Mesothelial cell of epicardium (in vitro differentiated cells): ENCODE results near the gene RNF207. TPM values are rescaled to one million over a fixed set of nuclear protein-coding genes. Genes with fewer than 3 reads are reported as not detected.
A peak's percentile ranks its signal among the peaks of the same experiment; 100 is the strongest.

ENCODE experiments used
- DNase-seq, 2 experiments: peaks; one replicate each; pipeline ENCODE4 v3.0.0; 2021; ENCODE audit warnings: low spot score in 2 of 2; ENCODE audit not compliant: unreplicated experiment in 2 of 2
- H3K27ac Mint-ChIP-seq: 2 replicates; pipeline ENCODE4 v1.8.0; 2021; ENCODE audit warnings: mixed read lengths
- H3K27me3 Mint-ChIP-seq: 2 replicates; pipeline ENCODE4 v1.8.0; 2021; ENCODE audit warnings: low read depth, mixed read lengths
- H3K36me3 Mint-ChIP-seq: 2 replicates; pipeline ENCODE4 v1.8.0; 2021; ENCODE audit warnings: mixed read lengths
- H3K4me1 Mint-ChIP-seq: 2 replicates; pipeline ENCODE4 v1.8.0; 2021; ENCODE audit warnings: mixed read lengths
- H3K4me3 Mint-ChIP-seq: 2 replicates; pipeline ENCODE4 v1.8.0; 2021; ENCODE audit warnings: mild to moderate bottlenecking, moderate library complexity, mixed read lengths
- H3K9me3 Mint-ChIP-seq: 2 replicates; pipeline ENCODE4 v1.8.0; 2021; ENCODE audit warnings: mixed read lengths
- total RNA-seq: library from RNA; stranded (reverse); gene quantifications from 3 replicates; pipeline ENCODE4 v1.2.1, GENCODE V29; 2021
- TF ChIP-seq, protein P1 (sequence below): fragments of 200-600 bp; sonication (generic); IDR thresholded peaks from one replicate; pipeline ENCODE4 v1.5.0; 2021; ENCODE audit warnings: antibody characterized with exemption; ENCODE audit not compliant: unreplicated experiment

Gene RNF207
- total RNA-seq, 1 donor from 2014 or later, result 481 TPM

DNA sequence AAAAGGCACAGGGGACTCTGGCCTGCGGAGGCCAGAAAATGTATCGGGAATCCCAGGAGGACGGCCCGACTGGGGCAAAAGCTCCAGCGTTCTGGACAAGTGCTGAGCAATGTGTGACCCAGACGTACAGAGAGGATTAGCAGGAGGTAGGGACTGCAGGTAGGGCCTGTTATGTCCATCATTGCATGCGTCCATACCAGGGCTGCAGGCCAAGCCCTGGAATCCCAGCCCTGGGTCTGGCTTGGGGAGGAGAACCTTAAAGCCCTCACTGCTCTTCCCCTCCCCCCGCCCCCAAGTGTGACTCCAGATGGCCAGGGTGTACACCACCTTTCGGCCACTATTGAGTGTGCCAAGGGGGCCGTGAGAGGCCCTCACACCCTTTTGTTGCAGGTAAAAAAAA is 2.0 kb downstream of the RNF207 start:
- peak overlapping the region; percentile 61 for H3K27ac Mint-ChIP-seq
- TF ChIP-seq, protein P1, sequence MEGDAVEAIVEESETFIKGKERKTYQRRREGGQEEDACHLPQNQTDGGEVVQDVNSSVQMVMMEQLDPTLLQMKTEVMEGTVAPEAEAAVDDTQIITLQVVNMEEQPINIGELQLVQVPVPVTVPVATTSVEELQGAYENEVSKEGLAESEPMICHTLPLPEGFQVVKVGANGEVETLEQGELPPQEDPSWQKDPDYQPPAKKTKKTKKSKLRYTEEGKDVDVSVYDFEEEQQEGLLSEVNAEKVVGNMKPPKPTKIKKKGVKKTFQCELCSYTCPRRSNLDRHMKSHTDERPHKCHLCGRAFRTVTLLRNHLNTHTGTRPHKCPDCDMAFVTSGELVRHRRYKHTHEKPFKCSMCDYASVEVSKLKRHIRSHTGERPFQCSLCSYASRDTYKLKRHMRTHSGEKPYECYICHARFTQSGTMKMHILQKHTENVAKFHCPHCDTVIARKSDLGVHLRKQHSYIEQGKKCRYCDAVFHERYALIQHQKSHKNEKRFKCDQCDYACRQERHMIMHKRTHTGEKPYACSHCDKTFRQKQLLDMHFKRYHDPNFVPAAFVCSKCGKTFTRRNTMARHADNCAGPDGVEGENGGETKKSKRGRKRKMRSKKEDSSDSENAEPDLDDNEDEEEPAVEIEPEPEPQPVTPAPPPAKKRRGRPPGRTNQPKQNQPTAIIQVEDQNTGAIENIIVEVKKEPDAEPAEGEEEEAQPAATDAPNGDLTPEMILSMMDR, result no peak

DNA sequence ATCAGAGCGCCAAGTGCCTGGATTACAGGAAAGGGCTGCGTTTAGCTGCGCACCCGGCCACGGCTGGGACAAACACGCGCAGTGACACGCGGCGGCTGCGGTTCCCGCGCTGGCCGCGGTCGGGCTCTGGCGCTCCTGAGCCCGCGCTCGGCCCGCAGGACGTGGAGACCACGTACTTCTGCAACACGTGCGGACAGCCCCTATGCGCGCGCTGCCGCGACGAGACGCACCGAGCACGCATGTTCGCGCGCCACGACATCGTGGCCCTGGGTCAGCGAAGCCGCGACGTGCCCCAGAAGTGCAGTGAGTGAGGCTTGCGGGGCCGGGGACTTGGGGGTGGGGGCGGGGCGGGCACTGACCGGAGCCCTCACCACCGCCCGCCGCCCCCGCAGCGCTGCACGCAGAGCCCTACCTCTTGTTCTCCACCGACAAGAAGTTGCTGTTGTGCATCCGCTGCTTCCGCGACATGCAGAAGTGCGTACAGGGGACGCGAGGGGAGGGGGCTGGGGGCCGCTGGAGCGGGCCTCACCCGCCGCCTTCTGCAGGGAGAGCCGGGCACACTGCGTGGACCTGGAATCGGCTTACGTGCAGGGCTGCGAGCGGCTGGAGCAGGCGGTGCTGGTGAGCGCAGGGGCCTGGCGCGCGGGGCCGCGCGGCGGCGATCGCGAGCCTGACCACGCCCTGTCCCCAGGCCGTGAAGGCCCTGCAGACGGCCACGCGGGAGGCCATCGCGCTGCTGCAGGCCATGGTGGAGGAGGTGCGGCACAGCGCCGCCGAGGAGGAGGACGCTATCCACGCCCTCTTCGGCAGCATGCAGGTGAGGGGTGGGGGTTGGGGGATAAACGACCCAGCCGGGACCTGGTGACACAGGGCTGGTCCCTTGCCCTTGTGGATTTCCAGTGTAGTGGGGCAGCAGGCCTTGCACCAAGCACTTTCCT is 3.1 kb downstream of the RNF207 start:
- no peak overlapping the region for H3K27ac Mint-ChIP-seq
- peaks cover 22% of the 10 kb centered on the region for H3K36me3 Mint-ChIP-seq
- H3K9me3 Mint-ChIP-seq, result no peaks in the 10 kb centered on the region
- peaks cover 26% of the 10 kb centered on the region for H3K4me1 Mint-ChIP-seq
- H3K27me3 Mint-ChIP-seq, result no peaks in the 10 kb centered on the region
- peak overlapping the region; percentile 82 for H3K4me3 Mint-ChIP-seq
- peak in 1 of 2 experiments; percentile 61 for DNase-seq
- TF ChIP-seq, protein P1, result peak; percentile 63

More for the DNA sequence above, 2.0 kb downstream of the RNF207 start:
- Mint-ChIP-seq H3K4me1 (peaks cover 26% of the 10 kb centered on the region), H3K9me3 (no peaks in the 10 kb centered on the region), H3K36me3 (peaks cover 15% of the 10 kb centered on the region), H3K27me3 (no peaks in the 10 kb centered on the region), H3K4me3 (peak overlapping the region; percentile 82)
- DNase-seq, result no peak

DNA sequence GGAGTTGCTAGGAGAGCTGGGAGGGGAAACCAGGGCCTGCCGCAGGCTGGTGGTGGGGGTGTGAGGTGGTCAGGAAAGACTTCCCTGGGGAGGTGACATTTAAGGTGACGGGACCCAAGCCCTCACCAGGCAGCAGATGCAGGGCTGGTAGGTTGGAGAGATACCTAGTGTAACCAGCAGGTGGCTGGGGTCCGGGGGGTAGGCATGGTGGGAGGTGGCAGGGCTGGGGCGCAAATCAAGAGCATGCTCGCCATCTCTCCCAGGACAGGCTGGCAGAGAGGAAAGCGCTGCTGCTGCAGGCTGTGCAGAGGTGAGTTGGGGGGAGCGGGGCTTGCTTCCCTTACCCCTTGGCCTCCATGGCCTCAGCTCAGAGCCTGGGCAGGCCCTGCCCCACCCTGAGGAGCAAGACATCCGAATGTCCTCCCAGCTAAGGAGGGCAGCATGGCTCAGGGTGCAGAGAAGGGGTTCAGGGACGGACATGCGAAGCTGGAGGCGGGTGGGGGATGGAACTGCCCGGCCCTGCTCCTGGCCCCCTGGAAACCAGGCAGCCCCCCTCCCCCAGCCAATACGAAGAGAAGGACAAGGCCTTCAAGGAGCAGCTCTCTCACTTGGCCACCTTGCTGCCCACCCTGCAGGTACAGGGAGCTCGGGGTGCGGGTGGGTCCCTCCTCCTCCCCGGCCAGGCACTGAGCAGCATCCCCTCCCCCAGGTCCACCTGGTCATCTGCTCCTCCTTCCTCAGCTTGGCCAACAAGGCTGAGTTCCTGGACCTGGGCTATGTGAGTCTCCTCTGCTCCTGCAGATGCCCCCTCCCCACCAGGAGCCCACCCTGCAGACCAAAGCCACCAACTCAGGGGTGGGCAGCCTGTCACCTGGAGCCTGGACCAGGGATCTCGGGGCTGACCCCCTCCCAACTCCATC is 4.0 kb downstream of the RNF207 start:
- TF ChIP-seq, protein P1, result peak; percentile 21
- no peak for DNase-seq
- peaks cover 23% of the 10 kb centered on the region for H3K4me1 Mint-ChIP-seq
- peak overlapping the region; percentile 39 for H3K4me3 Mint-ChIP-seq
- H3K9me3 Mint-ChIP-seq, result no peaks in the 10 kb centered on the region
- peaks cover 26% of the 10 kb centered on the region for H3K36me3 Mint-ChIP-seq
- H3K27ac Mint-ChIP-seq, result no peak overlapping the region
- H3K27me3 Mint-ChIP-seq, result no peaks in the 10 kb centered on the region

DNA sequence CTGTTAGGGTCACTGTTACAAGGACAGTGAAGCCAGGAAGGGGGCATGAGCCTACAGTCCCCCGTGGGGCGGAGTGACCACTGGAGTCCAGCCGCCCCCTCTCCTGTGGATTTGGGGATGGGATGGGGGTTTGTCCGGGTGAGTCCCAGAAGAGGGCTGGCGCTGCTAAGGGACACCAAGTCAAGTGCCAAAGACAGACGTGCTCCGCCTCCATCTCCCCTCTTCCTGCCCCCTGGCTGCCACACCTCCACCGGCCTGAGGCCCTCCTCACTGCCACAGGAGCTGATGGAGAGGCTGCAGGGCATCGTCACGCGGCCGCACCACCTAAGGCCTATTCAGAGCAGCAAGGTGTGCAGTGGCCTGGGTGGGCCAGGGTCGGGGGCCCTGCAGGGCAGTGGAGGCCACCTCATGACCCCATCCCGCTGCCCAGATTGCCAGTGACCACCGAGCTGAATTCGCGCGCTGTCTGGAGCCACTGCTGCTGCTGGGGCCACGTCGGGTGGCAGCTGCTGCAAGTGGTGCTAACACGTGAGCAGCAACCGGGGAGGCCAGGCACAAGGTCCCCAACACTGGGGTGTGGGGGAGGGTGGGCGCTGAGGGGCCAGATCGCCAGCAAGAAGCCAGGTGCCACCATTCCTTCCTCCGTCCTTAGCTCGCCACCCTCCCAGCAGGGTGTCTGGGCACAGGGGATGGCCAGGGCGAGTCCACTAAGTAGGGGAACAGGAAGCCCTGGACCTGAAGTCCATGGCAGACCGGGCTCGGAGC is 4.9 kb downstream of the RNF207 start:
- peaks cover 32% of the 10 kb centered on the region for H3K36me3 Mint-ChIP-seq
- no peak for DNase-seq
- TF ChIP-seq, protein P1, result no peak
- no peak overlapping the region for H3K27ac Mint-ChIP-seq
- H3K9me3 Mint-ChIP-seq, result no peaks in the 10 kb centered on the region
- H3K4me3 Mint-ChIP-seq, result no peak overlapping the region
- no peaks in the 10 kb centered on the region for H3K27me3 Mint-ChIP-seq
- peaks cover 23% of the 10 kb centered on the region for H3K4me1 Mint-ChIP-seq

DNA sequence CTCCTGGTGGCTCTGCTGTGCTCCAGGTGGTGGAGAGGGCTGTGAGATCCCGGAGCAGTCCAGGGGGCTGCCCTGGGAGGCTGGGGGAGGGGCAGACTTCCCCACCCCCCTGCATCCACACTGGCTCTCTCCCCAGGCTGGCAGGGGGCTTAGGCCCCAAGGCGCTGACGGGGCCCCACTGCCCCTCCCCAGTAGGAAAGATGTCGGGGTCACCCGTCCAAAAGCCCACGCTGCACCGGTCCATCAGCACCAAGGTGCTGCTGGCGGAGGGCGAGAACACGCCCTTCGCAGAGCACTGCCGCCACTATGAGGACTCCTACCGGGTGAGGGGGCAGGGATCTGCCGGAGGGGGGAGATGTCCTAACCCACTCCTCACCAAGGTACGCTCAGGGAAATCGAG is 5.8 kb downstream of the RNF207 start:
- no peaks in the 10 kb centered on the region for H3K27me3 Mint-ChIP-seq
- no peaks in the 10 kb centered on the region for H3K9me3 Mint-ChIP-seq
- H3K27ac Mint-ChIP-seq, result no peak overlapping the region
- peaks cover 23% of the 10 kb centered on the region for H3K4me1 Mint-ChIP-seq
- H3K4me3 Mint-ChIP-seq, result no peak overlapping the region
- DNase-seq, result no peak
- peaks cover 35% of the 10 kb centered on the region for H3K36me3 Mint-ChIP-seq
- TF ChIP-seq, protein P1, result no peak
